Natural killer cell (primary cell): ENCODE measurements around the gene NDE1. TPM values are rescaled to one million over a fixed set of nuclear protein-coding genes. Genes with fewer than 3 reads are reported as not detected.

Experiments
- ATAC-seq, 3 donors: fragments of 150-1000 bp in 2 of 3; fragments of 200-7000 bp in 1 of 3; cut with Tn5 transposase; 1 replicate in 1 of 3; 2 replicates in 2 of 3; pipeline ENCODE4 v1.10.0; 2021; ENCODE audit warnings: mild to moderate bottlenecking in 2 of 3, moderate library complexity in 2 of 3
- DNase-seq, 2 donors: peaks; one replicate each; pipeline versions ENCODE4 v3.0.0 to v3.0.0-alpha.2; 2013 to 2021; ENCODE audit warnings: mixed read lengths in 1 of 2
- H3K27ac ChIP-seq: one replicate; pipeline ENCODE4 v1.5.1; 2013; ENCODE audit warnings: mild to moderate bottlenecking, low read length
- H3K27me3 ChIP-seq: one replicate; pipeline ENCODE4 v1.6.1; 2013; ENCODE audit warnings: low read length; ENCODE audit not compliant: control insufficient read depth, insufficient read depth
- H3K36me3 ChIP-seq: one replicate; pipeline ENCODE4 v1.6.1; 2013; ENCODE audit warnings: low read length; ENCODE audit not compliant: control insufficient read depth, insufficient read depth
- H3K4me1 ChIP-seq: one replicate; pipeline ENCODE4 v1.6.1; 2013; ENCODE audit warnings: low read length; ENCODE audit not compliant: control insufficient read depth, insufficient read depth
- H3K4me3 ChIP-seq: one replicate; pipeline ENCODE4 v1.5.1; 2013; ENCODE audit warnings: low read length
- H3K9me3 ChIP-seq: one replicate; pipeline ENCODE4 v1.6.1; 2013; ENCODE audit warnings: low read length; ENCODE audit not compliant: control insufficient read depth, insufficient read depth
- H3K27ac Mint-ChIP-seq, 2 donors: one replicate each; pipeline ENCODE4 v1.8.0; 2022; ENCODE audit warnings: mild to moderate bottlenecking in 2 of 2, mixed read lengths in 2 of 2, moderate library complexity in 1 of 2
- H3K27me3 Mint-ChIP-seq, 2 donors: one replicate each; pipeline ENCODE4 v1.8.0; 2022; ENCODE audit warnings: low read depth in 2 of 2, mixed read lengths in 2 of 2
- H3K36me3 Mint-ChIP-seq: one replicate; pipeline ENCODE4 v1.8.0; 2022; ENCODE audit warnings: mixed read lengths
- H3K4me1 Mint-ChIP-seq, 2 donors: one replicate each; pipeline ENCODE4 v1.8.0; 2022; ENCODE audit warnings: mixed read lengths in 2 of 2
- H3K4me3 Mint-ChIP-seq: one replicate; pipeline ENCODE4 v1.8.0; 2022; ENCODE audit warnings: mild to moderate bottlenecking, moderate library complexity, mixed read lengths
- H3K9me3 Mint-ChIP-seq, 2 donors: one replicate each; pipeline ENCODE4 v1.8.0; 2022; ENCODE audit warnings: mixed read lengths in 2 of 2
- WGBS: methylation state at CpG from one replicate; pipeline ENCODE4 v1.1.7; 2013; ENCODE audit warnings: missing lambda C conversion rate; ENCODE audit not compliant: insufficient coverage; 5-methylcytosine and 5-hydroxymethylcytosine counted together
- intact Hi-C: fragments of 100-400 bp; cut with micrococcal nuclease; formaldehyde crosslinking; loops from one replicate; pipeline ENCODE4 v1.14.2; 2022
- total RNA-seq, 4 donors: library from RNA; stranded (reverse); fragments of 120-200 nt in 1 of 4; gene quantifications; one replicate each; pipeline versions ENCODE4 v1.2.3 to v1.2.4, GENCODE V29; 2013 to 2022
- TF ChIP-seq, protein P1 (sequence below): fragments of 200-600 bp; IDR thresholded peaks from one replicate; pipeline ENCODE4 v1.8.0; 2022; ENCODE audit warnings: antibody characterized with exemption

Gene NDE1
- total RNA-seq, 3 donors from 2014 or later (not counting 1 experiment from before 2014, with no cell fraction given), result 104 to 118 (median 114) TPM

GRCh38 chr16:15610369-15610871, 39.6 kb upstream of the NDE1 start:
- Histone ChIP-seq H3K27ac (no peak overlapping the region), H3K4me3 (no peak overlapping the region), H3K27me3 (no peaks in the 10 kb centered on the region), H3K9me3 (no peaks in the 10 kb centered on the region), H3K4me1 (no peaks in the 10 kb centered on the region), H3K36me3 (peaks cover 81% of the 10 kb centered on the region)
- Mint-ChIP-seq H3K4me1 (peaks cover 15 to 17% of the 10 kb centered on the region in 2 donors), H3K4me3 (no peak overlapping the region), H3K27me3 (no peaks in the 10 kb centered on the region), H3K27ac (no peak overlapping the region), H3K36me3 (peaks cover 15% of the 10 kb centered on the region), H3K9me3 (no peaks in the 10 kb centered on the region)
- ATAC-seq, result no peak
- intact Hi-C loops, result no loop called here
- 92% methylated on average over 10 of the region's 10 CpGs for WGBS
- TF ChIP-seq, protein P1, sequence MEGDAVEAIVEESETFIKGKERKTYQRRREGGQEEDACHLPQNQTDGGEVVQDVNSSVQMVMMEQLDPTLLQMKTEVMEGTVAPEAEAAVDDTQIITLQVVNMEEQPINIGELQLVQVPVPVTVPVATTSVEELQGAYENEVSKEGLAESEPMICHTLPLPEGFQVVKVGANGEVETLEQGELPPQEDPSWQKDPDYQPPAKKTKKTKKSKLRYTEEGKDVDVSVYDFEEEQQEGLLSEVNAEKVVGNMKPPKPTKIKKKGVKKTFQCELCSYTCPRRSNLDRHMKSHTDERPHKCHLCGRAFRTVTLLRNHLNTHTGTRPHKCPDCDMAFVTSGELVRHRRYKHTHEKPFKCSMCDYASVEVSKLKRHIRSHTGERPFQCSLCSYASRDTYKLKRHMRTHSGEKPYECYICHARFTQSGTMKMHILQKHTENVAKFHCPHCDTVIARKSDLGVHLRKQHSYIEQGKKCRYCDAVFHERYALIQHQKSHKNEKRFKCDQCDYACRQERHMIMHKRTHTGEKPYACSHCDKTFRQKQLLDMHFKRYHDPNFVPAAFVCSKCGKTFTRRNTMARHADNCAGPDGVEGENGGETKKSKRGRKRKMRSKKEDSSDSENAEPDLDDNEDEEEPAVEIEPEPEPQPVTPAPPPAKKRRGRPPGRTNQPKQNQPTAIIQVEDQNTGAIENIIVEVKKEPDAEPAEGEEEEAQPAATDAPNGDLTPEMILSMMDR, result no peak
- DNase-seq, result no peak

DNA sequence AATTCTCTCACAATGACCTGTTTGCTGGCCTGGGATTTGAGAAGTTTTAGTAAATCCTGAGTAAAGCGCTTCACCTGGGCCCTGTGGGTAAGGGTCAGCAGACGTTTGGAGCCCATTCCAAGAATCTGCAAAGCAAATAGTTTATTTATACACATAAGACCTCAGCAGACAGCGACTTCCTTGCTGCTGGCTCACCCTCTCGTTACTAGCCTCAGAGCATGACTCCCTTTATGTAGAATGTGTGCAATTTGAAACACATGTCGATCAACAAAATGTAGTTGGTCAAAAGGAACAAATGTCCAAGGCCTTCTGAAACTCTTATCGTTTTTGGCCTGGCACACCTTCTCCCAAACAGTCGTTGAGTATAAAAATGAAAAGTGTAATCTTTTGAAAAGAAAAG, 38.4 kb upstream of the NDE1 start:
- H3K4me1 Mint-ChIP-seq, result peaks cover 4 to 6% of the 10 kb centered on the region in 2 donors
- H3K4me3 Mint-ChIP-seq, result no peak overlapping the region
- 98% methylated on average over 7 of the region's 7 CpGs for WGBS
- DNase-seq (no peak), ATAC-seq (no peak)
- intact Hi-C loops, result no loop called here
- Histone ChIP-seq H3K36me3 (peaks cover 82% of the 10 kb centered on the region), H3K4me3 (no peak overlapping the region), H3K27me3 (no peaks in the 10 kb centered on the region), H3K4me1 (no peaks in the 10 kb centered on the region), H3K27ac (no peak overlapping the region), H3K9me3 (no peaks in the 10 kb centered on the region)
- TF ChIP-seq, protein P1, result no peak
- H3K9me3 Mint-ChIP-seq, result no peaks in the 10 kb centered on the region
- no peaks in the 10 kb centered on the region for H3K27me3 Mint-ChIP-seq
- peak overlapping the region; percentile 18 to 41 for H3K27ac Mint-ChIP-seq
- H3K36me3 Mint-ChIP-seq, result peaks cover 17% of the 10 kb centered on the region

DNA sequence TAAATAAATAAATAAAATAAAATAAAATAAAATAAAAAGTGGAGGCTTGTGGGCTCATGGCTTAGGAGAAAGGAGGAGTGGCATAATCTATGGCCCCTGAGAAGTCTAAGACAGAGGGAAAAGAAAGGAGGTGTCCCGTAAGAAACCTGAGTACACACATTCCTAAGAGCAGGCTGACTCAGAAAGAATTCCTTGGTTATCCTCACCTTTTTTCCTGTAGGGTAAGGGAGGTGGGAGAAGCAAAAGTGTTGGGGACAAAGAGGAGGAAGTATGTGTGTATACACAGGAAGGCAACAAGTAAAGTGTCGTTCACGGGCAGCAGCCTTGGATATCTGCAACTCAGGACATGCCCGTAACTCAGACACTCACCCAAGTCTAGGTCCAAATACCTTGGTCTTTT, 36.4 kb upstream of the NDE1 start:
- no peak for DNase-seq
- no peaks in the 10 kb centered on the region for H3K9me3 ChIP-seq
- H3K4me3 ChIP-seq, result no peak overlapping the region
- peaks cover 0 to 5% of the 10 kb centered on the region in 2 donors for H3K4me1 Mint-ChIP-seq
- intact Hi-C loops, result no loop called here
- no peak overlapping the region for H3K4me3 Mint-ChIP-seq
- TF ChIP-seq, protein P1, result no peak
- no peaks in the 10 kb centered on the region for H3K27me3 Mint-ChIP-seq
- H3K27ac ChIP-seq, result no peak overlapping the region
- WGBS, result 93% methylated on average over 4 of the region's 4 CpGs
- H3K4me1 ChIP-seq, result no peaks in the 10 kb centered on the region
- no peak for ATAC-seq
- no peaks in the 10 kb centered on the region for H3K9me3 Mint-ChIP-seq
- H3K27me3 ChIP-seq, result no peaks in the 10 kb centered on the region
- H3K27ac Mint-ChIP-seq, result peak overlapping the region in 1 of 2 donors; percentile 41
- peaks cover 17% of the 10 kb centered on the region for H3K36me3 Mint-ChIP-seq
- H3K36me3 ChIP-seq, result peaks cover 83% of the 10 kb centered on the region

DNA sequence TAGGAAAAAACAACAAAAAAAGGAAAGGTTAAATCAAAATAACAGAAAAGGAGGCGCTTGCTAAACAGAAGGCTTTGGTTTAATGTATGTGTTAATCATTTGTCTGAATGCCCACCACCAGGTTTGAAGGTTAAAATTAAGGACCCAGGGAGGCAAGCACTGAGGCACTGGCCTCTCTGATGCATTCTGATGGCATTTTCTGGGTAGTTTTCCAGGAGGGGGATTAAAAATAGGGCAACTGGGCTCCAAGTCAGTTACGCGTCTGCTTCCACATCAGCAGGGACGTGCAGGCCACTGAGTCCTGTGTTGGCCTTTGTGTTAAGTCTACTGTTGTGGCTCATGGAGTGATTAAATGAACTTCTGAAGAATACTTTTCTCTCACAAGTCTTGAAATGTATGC, 34.0 kb upstream of the NDE1 start:
- Histone ChIP-seq H3K27me3 (no peaks in the 10 kb centered on the region), H3K27ac (no peak overlapping the region), H3K9me3 (no peaks in the 10 kb centered on the region), H3K36me3 (peaks cover 85% of the 10 kb centered on the region), H3K4me3 (no peak overlapping the region), H3K4me1 (no peaks in the 10 kb centered on the region)
- intact Hi-C loops, result no loop called here
- WGBS, result 96% methylated on average over 4 of the region's 4 CpGs
- Mint-ChIP-seq H3K4me1 (peaks cover 0 to 5% of the 10 kb centered on the region in 2 donors), H3K9me3 (no peaks in the 10 kb centered on the region), H3K4me3 (no peak overlapping the region), H3K27ac (no peak overlapping the region), H3K36me3 (peaks cover 31% of the 10 kb centered on the region), H3K27me3 (no peaks in the 10 kb centered on the region)
- no peak for DNase-seq
- TF ChIP-seq, protein P1, result no peak
- ATAC-seq, result no peak
